ENCODE results near the gene MTFR2. TPM values are rescaled to one million over a fixed set of nuclear protein-coding genes. Genes with fewer than 3 reads are reported as not detected.

The MTFR2 gene
- total and polyA plus RNA-seq, 3 donors from 2014 or later: 8.3 to 21.1 (median 8.8) TPM

DNA sequence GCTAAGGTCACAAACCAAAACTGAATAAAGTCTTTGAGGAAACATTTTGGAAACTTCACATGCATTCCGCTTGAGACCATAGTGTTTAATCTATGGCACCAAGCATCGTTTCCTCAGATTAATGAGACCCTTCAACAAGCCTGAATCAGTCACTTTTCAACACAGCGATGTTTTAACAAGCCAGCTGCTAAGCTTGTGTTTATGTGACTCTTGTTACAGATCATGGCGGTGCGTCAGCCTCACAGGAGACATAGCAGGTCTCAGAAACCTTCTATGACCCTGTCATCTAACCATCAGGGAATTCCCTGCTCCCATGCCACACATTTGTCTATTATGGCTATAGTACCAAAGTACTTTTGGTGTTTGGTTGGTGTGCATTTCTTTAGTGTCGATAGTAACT lies 57.2 kb downstream of the MTFR2 start:
- TF ChIP-seq, protein P1, sequence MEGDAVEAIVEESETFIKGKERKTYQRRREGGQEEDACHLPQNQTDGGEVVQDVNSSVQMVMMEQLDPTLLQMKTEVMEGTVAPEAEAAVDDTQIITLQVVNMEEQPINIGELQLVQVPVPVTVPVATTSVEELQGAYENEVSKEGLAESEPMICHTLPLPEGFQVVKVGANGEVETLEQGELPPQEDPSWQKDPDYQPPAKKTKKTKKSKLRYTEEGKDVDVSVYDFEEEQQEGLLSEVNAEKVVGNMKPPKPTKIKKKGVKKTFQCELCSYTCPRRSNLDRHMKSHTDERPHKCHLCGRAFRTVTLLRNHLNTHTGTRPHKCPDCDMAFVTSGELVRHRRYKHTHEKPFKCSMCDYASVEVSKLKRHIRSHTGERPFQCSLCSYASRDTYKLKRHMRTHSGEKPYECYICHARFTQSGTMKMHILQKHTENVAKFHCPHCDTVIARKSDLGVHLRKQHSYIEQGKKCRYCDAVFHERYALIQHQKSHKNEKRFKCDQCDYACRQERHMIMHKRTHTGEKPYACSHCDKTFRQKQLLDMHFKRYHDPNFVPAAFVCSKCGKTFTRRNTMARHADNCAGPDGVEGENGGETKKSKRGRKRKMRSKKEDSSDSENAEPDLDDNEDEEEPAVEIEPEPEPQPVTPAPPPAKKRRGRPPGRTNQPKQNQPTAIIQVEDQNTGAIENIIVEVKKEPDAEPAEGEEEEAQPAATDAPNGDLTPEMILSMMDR (IDR thresholded peaks at IDR 0.05): no peak
- no peak for TF ChIP-seq POLR2A (IDR thresholded peaks at IDR 0.05)
- Histone ChIP-seq H3K36me3 (ENCODE audit: low read depth, missing control alignments) (no peaks in the 10 kb centered on the region), H3K27ac (no peak overlapping the region), H3K9me3 (no peaks in the 10 kb centered on the region), H3K4me1 (no peaks in the 10 kb centered on the region), H3K4me3 (no peak overlapping the region), H3K27me3 (no peaks in the 10 kb centered on the region)
- no peak for DNase-seq
- intact Hi-C loops (cut with DNase I; ENCODE audit: low total_unique reads): no loop called here
- 86 to 89% methylated on average over 6 of the region's 6 CpGs for WGBS, 2 donors

DNA sequence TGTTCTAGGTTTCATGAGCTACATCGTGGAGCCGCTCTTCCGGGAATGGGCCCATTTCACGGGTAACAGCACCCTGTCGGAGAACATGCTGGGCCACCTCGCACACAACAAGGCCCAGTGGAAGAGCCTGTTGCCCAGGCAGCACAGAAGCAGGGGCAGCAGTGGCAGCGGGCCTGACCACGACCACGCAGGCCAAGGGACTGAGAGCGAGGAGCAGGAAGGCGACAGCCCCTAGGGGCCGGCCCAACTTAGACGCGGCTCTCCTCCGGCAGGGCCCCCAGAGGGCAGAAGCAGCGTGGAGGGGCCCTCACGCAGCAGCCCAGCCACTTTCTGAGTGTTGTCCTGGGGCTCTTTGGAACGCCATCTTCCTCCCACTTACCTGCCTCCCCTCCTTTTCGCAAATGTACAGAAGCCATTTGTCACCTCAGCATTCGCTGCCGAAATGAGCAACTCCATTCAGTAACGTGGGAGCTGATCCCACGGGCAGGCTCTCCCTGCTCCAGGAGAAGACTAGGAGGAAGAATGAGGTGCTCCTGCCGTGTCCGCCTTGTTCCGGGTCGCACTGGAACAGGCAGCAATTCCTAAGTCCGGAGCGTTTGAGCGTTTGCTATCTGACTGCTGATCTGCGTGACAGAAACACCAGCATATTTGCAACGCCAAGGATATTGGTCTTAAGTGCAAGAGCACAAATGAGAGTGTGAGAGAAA lies 58.4 kb downstream of the MTFR2 start:
- Histone ChIP-seq H3K27ac (no peak overlapping the region), H3K36me3 (ENCODE audit: low read depth, missing control alignments) (no peaks in the 10 kb centered on the region), H3K4me1 (no peaks in the 10 kb centered on the region), H3K27me3 (no peaks in the 10 kb centered on the region), H3K4me3 (peak overlapping the region; percentile 24 to 27), H3K9me3 (no peaks in the 10 kb centered on the region)
- no peak for DNase-seq
- intact Hi-C loops (cut with DNase I; ENCODE audit: low total_unique reads): no loop called here
- no peak for TF ChIP-seq POLR2A (IDR thresholded peaks at IDR 0.05)
- TF ChIP-seq, protein P1 (IDR thresholded peaks at IDR 0.05): no peak
- 70 to 78% methylated on average over 22 to 32 of the region's 32 CpGs for WGBS, 2 donors

- no peak overlapping the region for H3K4me3 ChIP-seq
- H3K9me3 ChIP-seq: no peaks in the 10 kb centered on the region
- no peaks in the 10 kb centered on the region for H3K36me3 ChIP-seq (ENCODE audit: low read depth, missing control alignments)
- TF ChIP-seq, protein P1 (IDR thresholded peaks at IDR 0.05): no peak
- TF ChIP-seq POLR2A (IDR thresholded peaks at IDR 0.05): no peak
- no peak for DNase-seq
- intact Hi-C loops (cut with DNase I; ENCODE audit: low total_unique reads): no loop called here
- WGBS, 2 donors: 97 to 98% methylated on average over 3 of the region's 3 CpGs
- H3K27me3 ChIP-seq: no peaks in the 10 kb centered on the region
- H3K27ac ChIP-seq: no peak overlapping the region
- no peaks in the 10 kb centered on the region for H3K4me1 ChIP-seq
Observed at GRCh38 chr6:136189104-136189503, 61.0 kb downstream of the MTFR2 start.

DNA sequence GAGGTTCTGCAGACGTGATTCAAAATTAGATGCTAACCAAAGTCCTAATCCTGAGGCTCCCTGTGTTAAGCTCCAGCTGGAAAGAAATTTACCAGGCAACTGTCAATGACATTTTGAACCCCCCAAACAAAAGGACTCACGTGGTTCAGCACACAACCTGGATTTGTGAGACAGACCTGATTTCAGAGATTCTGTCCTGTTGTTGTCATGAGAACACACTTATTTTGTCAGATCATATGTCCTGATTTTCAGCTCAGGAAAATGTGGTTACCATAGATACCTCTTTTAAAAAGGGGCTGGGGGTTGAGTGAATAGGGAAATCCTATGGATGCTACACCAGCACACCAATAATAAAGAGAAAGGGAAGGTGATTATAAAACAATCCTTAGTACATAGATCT lies 61.6 kb downstream of the MTFR2 start:
- no peak overlapping the region for H3K4me3 ChIP-seq
- no peaks in the 10 kb centered on the region for H3K4me1 ChIP-seq
- H3K36me3 ChIP-seq (ENCODE audit: low read depth, missing control alignments): no peaks in the 10 kb centered on the region
- no peak for DNase-seq
- H3K27ac ChIP-seq: no peak overlapping the region
- TF ChIP-seq, protein P1 (IDR thresholded peaks at IDR 0.05): no peak
- TF ChIP-seq POLR2A (IDR thresholded peaks at IDR 0.05): no peak
- WGBS, 2 donors: 89 to 100% methylated on average over 2 of the region's 2 CpGs
- no peaks in the 10 kb centered on the region for H3K9me3 ChIP-seq
- H3K27me3 ChIP-seq: no peaks in the 10 kb centered on the region
- intact Hi-C loops (cut with DNase I; ENCODE audit: low total_unique reads): no loop called here

GRCh38 chr6:136186363-136186762 lies 63.7 kb downstream of the MTFR2 start:
- 94 to 96% methylated on average over 1 of the region's 1 CpG for WGBS, 2 donors
- TF ChIP-seq, protein P1 (IDR thresholded peaks at IDR 0.05): no peak
- TF ChIP-seq POLR2A (IDR thresholded peaks at IDR 0.05): no peak
- no peak for DNase-seq
- Histone ChIP-seq H3K9me3 (no peaks in the 10 kb centered on the region), H3K4me3 (no peak overlapping the region), H3K27ac (no peak overlapping the region), H3K36me3 (ENCODE audit: low read depth, missing control alignments) (no peaks in the 10 kb centered on the region), H3K4me1 (no peaks in the 10 kb centered on the region), H3K27me3 (no peaks in the 10 kb centered on the region)
- intact Hi-C loops (cut with DNase I; ENCODE audit: low total_unique reads): no loop called here
